DMS153 (cell line): ENCODE measurements around the gene OR7C1.
"Not testable (repeated sequence)": the region's sequence is repeated elsewhere in the genome, so short reads cannot be mapped to it uniquely, and the experiment has no call there.

Source experiments
- DNase-seq: peaks from one replicate; lab custom pipeline; 2025; lab: John Stamatoyannopoulos, UW

Gene OR7C1

GRCh38 chr19:14765403-14765802 is 69.6 kb downstream of the OR7C1 start:
- DNase-seq = not testable (repeated sequence)

DNA sequence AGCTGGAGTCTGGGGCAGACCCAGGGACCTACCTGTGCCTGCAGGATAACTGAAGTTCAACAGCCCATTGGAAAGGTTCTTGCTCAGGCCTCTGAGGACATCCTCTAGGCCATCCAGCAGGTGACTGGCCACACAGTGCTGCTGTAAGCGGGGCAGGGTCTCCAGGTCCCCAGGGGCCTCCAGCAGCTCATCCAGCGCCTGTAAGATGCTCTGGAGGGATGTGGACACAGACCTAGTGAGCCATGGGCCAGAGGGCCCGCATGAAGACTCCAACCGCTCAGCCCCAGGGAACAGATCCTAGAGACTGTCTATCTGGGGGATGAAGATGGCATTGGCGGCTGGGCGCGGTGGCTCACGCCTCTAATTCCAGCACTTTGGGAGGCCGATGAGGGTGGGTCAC is 70.6 kb downstream of the OR7C1 start:
- no peak for DNase-seq

- DNase-seq = no peak
Measured at GRCh38 chr19:14763497-14764145, 71.4 kb downstream of the OR7C1 start.

- no peak for DNase-seq
Measured at GRCh38 chr19:14762111-14762510, 72.9 kb downstream of the OR7C1 start.

DNA sequence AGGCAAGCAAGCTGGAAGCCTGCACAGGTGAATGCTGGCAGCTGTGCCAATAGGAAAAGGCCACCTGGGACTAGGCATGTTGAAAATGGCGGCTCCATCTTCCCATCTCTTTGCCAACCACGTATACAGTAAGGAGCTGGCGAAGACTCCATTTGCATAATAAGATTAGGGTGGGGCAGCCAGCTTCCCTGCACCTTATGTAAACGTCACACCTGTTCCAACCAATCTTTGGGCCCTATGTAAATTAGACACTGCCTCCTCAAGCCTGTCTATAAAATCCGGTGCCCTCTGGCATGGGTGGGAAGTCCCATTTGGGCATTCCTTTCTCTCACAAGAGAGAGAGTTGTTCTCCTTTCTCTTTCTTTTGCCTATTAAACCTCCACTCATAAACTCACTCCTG is 73.4 kb downstream of the OR7C1 start:
- DNase-seq = no peak

DNA sequence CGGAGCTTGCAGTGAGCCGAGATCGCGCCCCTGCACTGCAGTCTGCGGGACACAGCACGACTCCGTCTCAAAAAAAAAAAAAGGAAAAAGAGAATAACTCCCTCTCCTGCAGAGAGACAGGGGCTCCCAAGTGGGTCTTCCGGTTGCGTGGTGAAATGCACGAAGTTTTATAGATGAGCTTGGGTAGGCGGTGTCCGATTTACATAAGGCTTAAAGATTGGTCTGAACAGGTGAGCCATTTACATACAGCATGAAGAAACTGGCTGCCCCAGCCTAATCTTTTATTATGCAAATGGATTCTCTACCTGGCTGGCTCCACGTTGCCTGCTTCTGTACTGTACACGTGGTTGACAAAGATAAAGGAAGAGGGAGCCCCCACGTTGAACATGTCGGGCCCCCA is 76.2 kb downstream of the OR7C1 start:
- peak; percentile 33 for DNase-seq

DNA sequence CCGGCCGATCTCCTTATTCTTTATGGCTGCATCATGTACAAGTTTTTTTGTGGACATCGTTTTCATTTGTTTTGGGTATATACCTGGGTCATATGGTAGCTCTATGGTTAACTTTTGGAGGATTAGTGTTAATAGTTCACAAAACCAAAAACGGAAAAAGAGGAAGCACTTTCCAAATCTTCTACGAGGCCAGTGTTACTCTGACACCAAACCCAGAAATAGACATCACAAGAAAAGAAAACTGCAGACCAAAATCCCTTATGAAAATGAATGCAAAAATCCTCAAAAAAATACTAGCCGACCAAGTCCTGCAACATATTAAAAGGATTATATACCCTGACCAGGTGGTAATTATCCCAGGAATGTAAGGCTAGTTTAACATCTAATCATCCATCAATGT is 86.4 kb downstream of the OR7C1 start:
- no peak for DNase-seq
